Measurements from ENCODE around the gene QARS1.

The QARS1 gene

DNA sequence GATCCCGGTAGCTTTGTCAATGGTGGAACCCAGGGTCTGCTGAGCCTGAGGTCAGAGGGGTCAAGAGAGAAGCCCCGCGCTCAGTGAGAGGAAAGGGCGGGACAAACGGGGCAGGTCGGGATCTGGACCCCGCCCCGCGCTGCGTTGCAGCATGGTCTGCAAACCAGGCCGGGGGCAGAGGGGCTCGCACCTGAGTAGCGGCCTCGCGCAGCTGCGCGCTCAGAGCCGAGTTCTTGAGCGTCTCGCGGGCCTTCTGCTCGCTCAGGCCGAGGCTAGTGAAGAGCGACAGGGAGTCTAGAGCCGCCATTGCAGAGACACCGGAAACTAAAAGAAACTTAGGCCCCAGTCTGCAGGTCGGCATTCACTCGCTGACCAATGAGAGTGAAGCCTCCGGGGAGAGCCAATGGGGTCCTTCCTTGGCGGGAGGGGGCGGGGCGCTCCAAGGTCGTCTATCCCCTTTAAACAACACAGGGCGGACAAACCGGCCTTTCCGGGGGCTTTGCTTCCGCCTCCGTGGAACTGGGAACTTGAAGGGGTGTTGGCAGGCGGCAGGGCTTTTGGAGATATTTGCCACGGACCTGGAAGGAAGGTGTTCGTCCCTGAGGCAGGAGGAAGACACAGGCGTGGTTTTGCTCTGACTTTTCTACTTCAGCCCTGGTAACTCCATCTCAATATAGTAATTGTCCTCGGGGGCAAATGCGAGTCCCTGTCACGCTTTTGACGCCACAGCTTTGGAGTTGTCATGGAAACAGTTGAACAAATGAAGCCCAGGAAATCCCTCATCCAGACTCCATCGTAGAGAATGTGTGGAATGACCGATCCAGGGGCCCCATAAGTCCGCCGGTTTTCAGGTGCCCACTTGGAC is at the start of gene QARS1:
Gene QARS1 (minus strand): TSS at position 331 of the 865 bp plus-strand sequence. CDS start 24 bp downstream, at position 307.
- intact Hi-C loops (cut with DNase I), result loop anchor here (10.0 kb wide), 1 partner anchor 250 kb away; the partner anchor contains the start of gene GPX1

DNA sequence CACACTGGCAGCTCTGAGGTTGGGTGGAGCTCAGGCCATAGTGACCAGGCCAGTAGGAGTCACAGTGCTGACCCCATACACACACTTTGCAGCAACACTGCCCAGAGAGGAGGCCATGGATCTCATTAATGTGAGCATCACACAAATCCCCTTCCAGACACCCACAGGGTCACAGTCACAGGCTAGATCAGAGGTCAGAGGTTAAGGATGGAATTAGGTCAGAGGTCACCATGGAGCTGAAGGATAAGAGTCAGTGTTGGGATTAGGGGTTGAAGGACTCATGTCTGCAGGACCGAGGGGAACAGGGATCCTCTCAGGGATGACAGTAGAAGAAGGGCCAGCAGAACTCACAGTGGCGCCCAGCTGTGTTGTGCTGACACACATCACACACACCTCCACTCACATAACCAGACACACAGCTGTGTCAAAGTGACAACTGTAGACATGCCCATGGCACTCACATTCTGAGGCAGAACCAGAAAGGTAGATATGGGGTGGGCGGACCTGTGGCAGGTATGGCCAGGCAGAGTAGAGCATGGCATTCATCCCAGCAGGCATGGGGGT is 48.9 kb upstream of the QARS1 start:
- intact Hi-C loops (cut with DNase I), result no loop called here
- DNase-seq, result no peak

More for the DNA sequence above, at the start of gene QARS1:
- peak; percentile 90 to 97 (median 95) for DNase-seq

DNA sequence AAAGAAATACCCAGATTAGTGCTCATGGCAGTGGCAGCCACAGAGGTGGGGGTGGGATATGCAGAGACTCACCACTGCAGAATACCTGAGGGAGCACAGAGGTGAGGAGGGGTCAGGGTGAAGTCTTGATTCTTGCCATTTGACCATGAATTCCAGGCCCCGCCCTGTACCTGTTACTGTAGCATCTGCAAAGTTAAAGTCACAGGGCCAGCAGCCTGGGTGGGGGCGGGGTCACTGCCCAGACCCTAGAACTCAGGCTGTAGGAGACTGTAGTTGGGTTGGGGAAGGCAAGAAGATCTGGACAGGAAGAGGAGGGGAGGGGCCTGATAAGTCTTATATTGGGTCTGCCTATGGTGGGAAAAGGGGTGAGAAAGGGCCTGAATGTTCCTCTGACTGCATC is 47.1 kb upstream of the QARS1 start:
- intact Hi-C loops (cut with DNase I), result no loop called here
- DNase-seq, result no peak

DNA sequence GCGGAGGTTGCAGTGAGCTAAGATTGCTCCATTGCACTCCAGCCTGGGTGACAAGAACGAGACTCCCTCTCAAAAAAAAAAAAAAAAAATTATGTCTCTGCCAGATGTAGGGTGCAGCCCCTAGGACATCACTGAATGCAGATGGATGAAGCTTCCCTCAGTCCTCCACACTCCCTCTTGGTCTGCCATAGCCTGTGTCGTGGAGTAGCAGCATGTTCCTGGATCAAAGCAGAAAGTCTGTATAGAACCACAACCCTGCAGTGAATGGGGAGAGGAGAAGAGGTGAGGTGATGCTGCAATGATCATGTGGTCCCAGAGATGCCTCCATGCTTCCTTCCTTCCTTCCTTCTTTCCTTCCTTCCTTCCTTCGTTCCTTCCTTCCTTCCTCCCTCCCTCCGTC is 43.6 kb upstream of the QARS1 start:
- intact Hi-C loops (cut with DNase I), result no loop called here
- no peak for DNase-seq

DNA sequence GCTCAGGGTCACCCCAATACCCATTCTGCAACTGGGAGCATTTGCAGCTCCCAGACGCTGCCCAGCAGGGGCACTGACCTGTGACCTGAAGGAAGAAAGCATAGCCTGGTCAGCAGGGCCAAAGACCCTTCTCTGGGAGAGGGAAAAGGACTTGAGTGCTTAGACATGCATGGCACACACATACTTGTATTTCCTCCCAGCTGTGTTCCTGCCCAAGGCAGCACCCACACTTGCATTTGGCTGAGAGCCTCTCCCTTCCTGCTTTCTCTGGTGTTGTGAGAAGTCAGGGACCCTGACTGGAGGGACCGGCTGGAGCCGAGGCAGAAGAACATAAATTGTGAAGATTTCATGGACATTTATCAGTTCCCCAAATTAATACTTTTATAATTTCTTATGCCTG is 35.5 kb upstream of the QARS1 start:
- DNase-seq, result no peak
- intact Hi-C loops (cut with DNase I), result no loop called here

DNA sequence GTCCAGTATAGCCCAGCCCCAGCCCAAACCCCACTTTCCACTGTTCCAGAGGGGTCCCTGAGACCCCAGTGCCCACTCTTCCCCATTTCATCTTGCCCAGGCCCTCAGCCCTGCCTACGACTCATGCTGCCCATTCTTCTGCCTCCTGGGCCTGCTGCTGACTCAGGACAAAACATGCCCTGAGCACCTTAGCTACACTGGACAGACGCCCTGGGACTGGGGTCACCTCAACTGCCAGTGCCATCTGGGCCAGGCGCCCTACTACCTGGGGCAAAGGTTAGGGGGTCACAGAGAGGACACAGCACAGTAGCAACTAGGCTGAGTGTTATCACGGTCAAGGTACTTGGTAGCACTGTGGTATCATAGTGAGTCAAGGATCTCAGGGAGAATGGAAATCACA is 30.9 kb upstream of the QARS1 start:
- intact Hi-C loops (cut with DNase I), result no loop called here

DNA sequence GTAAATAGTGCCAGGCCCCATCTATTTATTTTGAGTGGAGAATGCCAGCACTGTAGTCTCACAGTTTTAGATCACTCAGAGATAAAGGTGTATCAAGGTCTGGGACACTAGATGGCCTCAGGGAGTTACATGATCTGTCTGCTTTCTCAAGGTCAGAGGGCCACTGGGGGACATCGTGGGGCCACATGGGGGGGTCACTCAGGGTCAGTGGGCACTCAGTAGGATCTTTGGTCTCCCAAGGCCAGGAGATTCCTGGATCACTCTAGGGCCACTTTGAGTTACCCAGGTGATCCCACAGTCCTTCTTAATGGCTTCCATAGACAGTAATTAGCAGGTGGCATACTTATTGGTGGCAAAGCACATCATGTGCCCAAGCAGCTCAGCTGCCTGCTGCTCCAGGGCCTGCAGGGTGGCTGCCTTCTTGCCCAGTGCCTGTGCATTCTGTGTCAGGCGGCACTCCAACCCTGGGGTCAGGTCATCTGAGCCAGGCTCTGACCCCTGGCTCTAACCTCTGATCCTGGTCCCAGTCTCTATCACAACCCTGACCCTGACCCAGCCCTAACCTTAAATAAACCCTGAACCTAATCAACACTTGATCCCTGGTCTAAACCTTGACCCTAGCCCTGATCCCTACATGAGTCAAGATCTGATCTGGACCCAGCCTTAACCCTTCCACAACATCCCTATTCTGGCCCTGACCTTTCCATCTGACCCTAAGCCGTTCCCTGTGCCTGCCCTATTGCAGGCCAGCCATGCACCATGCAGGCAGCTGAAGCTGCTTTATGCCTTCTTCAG is 30.1 kb upstream of the QARS1 start:
- intact Hi-C loops (cut with DNase I), result no loop called here
- no peak for DNase-seq

More for the DNA sequence above, 30.9 kb upstream of the QARS1 start:
- no peak for DNase-seq

DNA sequence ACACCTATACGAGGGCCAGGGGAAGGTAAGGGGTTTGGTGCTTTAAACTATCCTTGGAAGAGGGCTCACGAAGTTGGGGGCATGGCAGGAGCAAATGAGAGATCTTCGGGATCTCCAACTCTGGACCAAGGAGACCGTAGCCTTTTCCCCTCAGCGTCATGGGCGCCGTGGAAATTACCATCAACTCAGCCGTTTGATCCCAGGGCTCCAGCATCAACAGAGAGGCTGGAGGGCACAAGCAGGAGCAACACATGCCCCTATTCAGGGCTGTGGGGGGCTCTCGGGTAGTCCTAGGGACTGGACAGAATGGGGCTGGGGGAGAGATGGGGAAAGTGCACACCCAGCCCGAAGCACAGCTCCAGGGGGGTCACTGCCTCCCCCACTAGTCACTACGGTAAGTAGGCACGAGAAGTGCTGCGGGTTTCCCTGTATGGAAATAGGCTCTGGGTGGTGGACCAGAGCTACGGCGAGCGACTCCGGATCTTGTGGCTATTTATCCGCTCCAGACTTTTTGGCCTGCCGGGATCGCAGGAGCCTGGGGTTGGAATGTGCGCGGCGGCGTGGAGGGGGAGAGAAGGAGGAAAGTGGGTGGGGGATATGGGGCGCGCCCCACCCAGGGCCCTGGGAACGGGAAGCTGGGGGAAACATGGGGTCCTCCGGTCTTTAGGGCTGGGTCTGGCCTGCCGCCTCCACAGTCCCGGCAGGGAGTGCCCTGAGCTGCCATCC is 28.8 kb upstream of the QARS1 start:
- DNase-seq, result peak; percentile 64 to 92 (median 82)
- intact Hi-C loops (cut with DNase I), result no loop called here

DNA sequence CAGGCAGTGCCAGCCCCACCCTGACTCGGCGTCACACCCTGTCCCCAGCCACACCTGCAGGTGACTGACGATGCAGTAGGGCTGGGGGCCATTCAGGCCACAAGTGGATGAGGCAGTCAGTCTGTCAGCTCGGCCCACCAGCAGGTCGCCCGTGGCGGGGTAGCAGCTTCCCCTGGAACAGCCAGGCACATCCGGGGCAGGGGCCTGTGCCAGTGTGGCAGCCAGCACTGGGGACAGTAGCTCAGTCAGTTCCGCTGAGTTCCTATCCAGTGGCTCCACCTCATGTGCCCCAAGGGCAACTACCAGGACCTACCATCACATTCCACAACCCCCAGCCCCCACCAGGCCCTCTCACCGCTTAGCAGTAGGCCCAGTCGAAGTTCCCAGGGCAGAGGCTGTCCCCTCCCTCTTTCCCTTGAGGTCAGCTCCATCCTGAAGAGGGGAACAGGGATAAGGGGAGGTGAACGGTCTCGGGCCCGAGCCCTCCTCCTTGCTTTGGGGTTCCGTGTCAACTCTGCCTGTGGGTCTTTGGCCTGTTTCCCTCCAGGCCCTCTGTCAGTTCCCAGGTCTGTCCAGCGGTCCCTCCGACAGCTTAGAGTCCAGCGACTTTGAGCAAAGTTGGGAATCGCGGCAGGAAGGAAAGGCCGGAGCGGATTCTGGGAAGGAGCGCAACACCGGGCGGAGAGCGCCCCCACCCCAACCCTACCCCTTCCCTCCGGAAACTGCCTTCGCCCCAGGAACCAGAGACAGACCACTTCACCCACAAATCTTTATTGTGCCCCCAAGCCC is 28.1 kb upstream of the QARS1 start, which contains the start of gene LAMB2:
Gene LAMB2 (minus strand): TSS at position 614 of the 789 bp plus-strand sequence. CDS start 183 bp downstream, at position 431.
- DNase-seq, result peak; percentile 28 to 88 (median 71)
- intact Hi-C loops (cut with DNase I), result no loop called here

DNA sequence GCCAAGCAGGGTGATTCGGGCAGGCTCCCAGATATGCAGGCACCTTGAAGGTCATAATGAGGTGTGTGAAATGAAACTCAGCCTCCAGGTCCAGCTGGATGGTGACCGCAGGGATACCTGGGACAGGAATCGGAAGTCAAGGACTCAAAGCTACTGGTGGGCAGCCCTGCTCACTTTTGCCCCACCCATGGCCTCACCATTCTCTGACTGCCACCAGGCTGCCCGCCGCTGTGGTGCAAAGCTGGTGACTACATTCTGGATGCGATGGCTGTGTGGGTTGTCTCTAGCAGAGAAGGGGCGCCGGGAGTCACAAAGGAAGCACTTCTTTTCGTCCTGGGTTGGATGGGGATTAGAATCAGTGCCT is 27.5 kb upstream of the QARS1 start:
- intact Hi-C loops (cut with DNase I), result no loop called here

DNA sequence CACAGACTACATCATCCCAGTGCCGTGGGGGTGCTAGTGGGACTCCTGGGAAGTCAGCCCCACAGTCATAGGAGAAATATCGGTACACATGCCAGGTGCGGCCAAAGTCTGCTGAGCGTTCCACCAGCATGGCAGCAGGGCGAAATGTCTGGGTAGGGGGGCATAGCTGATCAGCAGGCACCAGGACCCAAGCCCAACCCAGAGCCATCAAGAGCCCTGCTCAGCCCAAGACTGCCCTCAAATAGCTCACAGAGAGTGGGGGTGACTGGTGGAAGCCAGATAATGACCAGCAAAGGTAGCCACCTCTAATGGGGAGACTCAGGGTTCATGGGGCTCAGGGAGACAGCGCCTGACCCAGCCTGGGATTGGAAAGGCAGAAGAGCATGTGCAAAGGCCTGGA is 27.0 kb upstream of the QARS1 start:
- intact Hi-C loops (cut with DNase I), result no loop called here

More for the DNA sequence above, 27.5 kb upstream of the QARS1 start:
- DNase-seq, result no peak

DNA sequence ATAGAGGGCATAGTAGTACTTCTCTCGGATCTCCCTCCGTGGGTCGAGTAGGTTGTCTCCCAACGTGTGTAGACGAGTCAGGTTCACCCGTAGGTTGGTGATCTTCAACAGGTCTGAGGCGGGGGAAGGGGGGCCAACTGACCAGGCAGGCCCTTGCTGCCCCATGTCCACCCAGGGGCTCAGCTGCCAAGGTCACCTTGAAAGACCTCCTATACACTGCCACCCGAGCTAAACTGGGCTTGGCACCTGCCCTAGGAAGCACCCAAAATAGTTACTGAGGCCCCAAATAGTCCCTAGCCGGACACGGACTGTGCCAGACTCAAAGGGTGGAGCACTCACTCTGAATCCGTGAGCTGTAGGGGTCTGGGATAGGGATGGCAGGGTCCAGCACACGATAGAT is 26.5 kb upstream of the QARS1 start:
- intact Hi-C loops (cut with DNase I), result no loop called here
- no peak for DNase-seq

More for the DNA sequence above, 27.0 kb upstream of the QARS1 start:
- DNase-seq, result no peak

DNA sequence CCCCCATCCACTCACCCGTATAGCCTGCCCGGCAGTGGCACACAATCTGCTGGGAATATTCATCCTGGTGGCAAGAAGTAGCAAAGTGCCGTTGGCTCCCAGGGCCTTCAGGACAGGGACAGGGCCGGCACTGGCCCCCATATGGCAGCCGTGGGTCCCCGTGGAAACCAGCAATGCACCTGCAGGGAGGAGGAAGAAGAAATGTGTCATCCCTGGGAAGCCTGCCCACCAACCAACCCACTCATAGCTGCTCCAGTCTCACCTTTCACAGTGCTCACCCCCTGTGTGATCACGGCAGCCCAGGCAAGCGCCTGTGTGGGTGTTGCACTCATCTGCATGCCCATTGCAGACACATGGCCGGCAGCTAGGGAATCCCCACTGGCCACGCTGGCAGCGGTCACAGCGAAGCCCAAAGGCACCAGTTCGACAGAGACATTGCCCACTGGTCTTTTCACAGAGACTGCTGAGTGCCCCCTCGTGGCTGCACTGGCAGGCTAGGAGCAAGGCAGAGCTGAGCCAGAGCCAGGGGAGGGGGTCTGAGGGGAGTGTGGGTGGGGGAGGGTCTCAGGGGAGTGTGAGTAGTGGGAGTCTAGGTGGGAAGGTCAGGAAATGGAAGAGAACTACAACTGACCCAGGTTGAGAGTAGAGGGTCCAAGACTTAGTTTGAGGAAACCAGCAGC is 20.6 kb upstream of the QARS1 start:
- peak; percentile 22 to 91 (median 65) for DNase-seq

DNA sequence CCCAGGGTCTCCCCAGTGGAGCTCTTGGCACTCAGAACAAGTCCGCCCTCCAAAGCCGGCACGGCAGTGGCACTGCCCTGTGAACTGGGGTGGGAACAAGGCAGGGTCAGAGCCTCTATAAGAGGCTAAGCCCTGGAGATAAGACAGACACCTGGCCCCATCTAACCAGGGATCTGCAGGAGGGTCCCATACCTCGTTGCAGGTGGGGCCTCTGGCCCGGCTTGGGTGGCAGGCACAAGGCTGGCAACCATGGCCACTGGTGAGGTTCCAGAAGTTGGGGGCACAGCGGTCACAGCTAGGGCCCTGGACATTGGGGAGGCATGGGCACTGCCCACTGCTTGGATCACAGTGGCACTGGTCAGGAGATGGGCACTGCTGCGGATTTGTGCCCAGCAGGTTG is 19.6 kb upstream of the QARS1 start:
- intact Hi-C loops (cut with DNase I), result no loop called here
- DNase-seq, result no peak

More for the DNA sequence above, 20.6 kb upstream of the QARS1 start:
- intact Hi-C loops (cut with DNase I), result no loop called here

DNA sequence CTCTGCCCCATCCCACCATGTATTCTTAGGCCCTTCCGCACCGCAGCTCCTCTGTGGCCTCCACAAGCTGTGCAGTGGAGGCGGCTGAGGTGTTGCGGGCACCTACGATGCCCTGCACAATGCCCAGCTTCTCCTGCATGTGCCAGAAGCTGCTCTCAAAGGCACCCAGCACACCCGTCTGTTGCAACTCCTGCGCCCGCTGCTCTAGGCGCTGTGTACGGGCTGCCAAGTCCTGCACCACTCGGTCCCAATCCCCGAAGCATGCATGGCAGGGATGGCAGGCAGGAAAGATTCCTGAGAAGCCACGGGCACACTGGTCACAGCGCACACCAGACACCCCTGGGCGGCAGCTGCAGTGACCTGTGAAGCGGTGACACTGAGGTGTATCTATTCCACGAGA is 19.1 kb upstream of the QARS1 start:
- intact Hi-C loops (cut with DNase I), result no loop called here
- DNase-seq, result no peak

DNA sequence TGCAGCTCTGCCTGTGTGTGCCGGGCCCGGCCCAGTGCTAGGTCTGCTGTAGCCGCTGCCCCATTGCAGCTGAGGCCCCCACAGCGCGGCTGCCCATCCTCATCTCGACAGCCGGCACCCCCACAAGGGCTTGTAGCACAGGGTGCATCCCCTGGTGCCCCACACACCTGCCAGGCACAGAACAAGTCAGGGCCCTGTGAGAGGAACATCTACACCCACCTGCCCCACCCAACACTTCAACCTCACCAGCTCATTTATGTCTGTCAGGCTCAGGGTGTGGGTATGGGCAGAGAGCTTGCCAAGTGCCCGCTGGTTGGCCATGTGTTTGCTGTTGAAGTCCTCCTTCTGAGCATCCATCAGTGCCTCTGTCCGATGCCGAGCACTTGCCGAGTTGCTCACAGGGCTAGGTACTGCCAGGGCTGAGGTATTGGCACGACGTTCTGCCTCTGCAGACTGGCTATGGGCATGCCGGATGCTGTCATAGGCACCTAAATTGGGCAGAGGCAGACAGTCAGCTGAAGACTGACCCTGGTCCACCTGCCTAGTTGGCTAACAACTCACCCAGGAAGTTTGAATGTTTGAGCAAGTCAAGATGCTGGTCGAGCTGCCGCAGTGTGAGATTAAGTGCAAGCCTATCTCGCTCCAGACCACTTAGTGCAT is 18.5 kb upstream of the QARS1 start:
- intact Hi-C loops (cut with DNase I), result no loop called here
- DNase-seq, result peak in 18 of 42 donors; percentile 10 to 65 (median 33)

DNA sequence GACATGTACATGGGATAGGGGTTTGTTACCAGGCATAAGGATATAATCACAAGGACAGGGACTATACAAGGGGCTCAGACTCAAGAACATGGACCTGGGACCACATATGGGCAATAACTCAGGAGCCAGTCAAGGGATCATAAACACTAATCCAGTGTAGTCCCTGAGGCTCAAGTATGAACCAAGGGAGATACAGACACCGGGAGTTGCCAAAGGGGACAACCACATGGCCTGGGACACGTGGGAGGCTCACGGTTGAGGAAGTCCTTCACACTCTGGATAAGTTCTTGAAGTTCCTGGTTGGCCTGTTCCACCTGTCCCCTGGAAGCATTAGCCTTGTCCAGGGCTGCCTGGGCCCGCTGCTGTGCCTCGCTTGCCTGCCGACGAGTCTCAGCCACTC is 17.9 kb upstream of the QARS1 start:
- DNase-seq, result no peak
- intact Hi-C loops (cut with DNase I), result no loop called here

Data from head of caudate nucleus (tissue), 42 donors.